ENCODE results near the gene SNRNP200. TPM values are rescaled to one million over a fixed set of nuclear protein-coding genes. Genes with fewer than 3 reads are reported as not detected.
A peak's percentile ranks its signal among the peaks of the same experiment; 100 is the strongest.
"Not testable (repeated sequence)": the region's sequence is repeated elsewhere in the genome, so short reads cannot be mapped to it uniquely, and the experiment has no call there.

The SNRNP200 gene
- total and polyA plus RNA-seq, 3 donors from 2014 or later = 165 to 202 (median 181) TPM

GRCh38 chr2:96259497-96259921 lies 45.8 kb downstream of the SNRNP200 start:
- Histone ChIP-seq H3K27me3 (no peaks in the 10 kb centered on the region), H3K9me3 (no peaks in the 10 kb centered on the region), H3K4me3 (no peak overlapping the region), H3K4me1 (peaks cover 46% of the 10 kb centered on the region), H3K27ac (peak overlapping the region; percentile 47 to 70), H3K36me3 (ENCODE audit: low read depth, missing control alignments) (no peaks in the 10 kb centered on the region)
- intact Hi-C loops (cut with DNase I; ENCODE audit: low total_unique reads) = no loop called here
- TF ChIP-seq CTCF (IDR thresholded peaks at IDR 0.05) (no peak), POLR2A (IDR thresholded peaks at IDR 0.05) (no peak)
- 70 to 81% methylated on average over 4 to 5 of the region's 5 CpGs for WGBS, 2 donors
- DNase-seq = no peak

GRCh38 chr2:96258166-96259022 lies 47.0 kb downstream of the SNRNP200 start:
- Histone ChIP-seq H3K27me3 (no peaks in the 10 kb centered on the region), H3K36me3 (ENCODE audit: low read depth, missing control alignments) (no peaks in the 10 kb centered on the region), H3K4me3 (no peak overlapping the region), H3K4me1 (peaks cover 35% of the 10 kb centered on the region), H3K27ac (peak overlapping the region in 1 of 2 donors; percentile 70), H3K9me3 (no peaks in the 10 kb centered on the region)
- TF ChIP-seq POLR2A (IDR thresholded peaks at IDR 0.05) = no peak
- no peak for TF ChIP-seq CTCF (IDR thresholded peaks at IDR 0.05)
- WGBS, 2 donors = 73 to 82% methylated on average over 4 to 7 of the region's 7 CpGs
- no peak for DNase-seq
- intact Hi-C loops (cut with DNase I; ENCODE audit: low total_unique reads) = no loop called here

GRCh38 chr2:96257744-96258143 lies 47.6 kb downstream of the SNRNP200 start:
- DNase-seq; H3K27ac ChIP-seq; H3K4me3 ChIP-seq; H3K27me3 ChIP-seq; H3K36me3 ChIP-seq (ENCODE audit: low read depth, missing control alignments); intact Hi-C loops (cut with DNase I; ENCODE audit: low total_unique reads); H3K9me3 ChIP-seq: not testable (repeated sequence)
- 69 to 92% methylated on average over 3 of the region's 3 CpGs for whole genome bisulfite sequencing, 2 donors
- peaks cover 35% of the 10 kb centered on the region for H3K4me1 ChIP-seq

GRCh38 chr2:96256611-96257113 lies 48.7 kb downstream of the SNRNP200 start:
- TF ChIP-seq CTCF (IDR thresholded peaks at IDR 0.05) (no peak), POLR2A (IDR thresholded peaks at IDR 0.05) (no peak)
- intact Hi-C loops (cut with DNase I; ENCODE audit: low total_unique reads) = no loop called here
- Histone ChIP-seq H3K4me3 (no peak overlapping the region), H3K27me3 (no peaks in the 10 kb centered on the region), H3K36me3 (ENCODE audit: low read depth, missing control alignments) (no peaks in the 10 kb centered on the region), H3K4me1 (peaks cover 33% of the 10 kb centered on the region), H3K9me3 (no peaks in the 10 kb centered on the region), H3K27ac (no peak overlapping the region)
- WGBS, 2 donors = 61 to 73% methylated on average over 6 of the region's 6 CpGs
- no peak for DNase-seq

- DNase-seq = no peak
- 73 to 81% methylated on average over 11 of the region's 11 CpGs for WGBS, 2 donors
- Histone ChIP-seq H3K27ac (no peak overlapping the region), H3K4me1 (peaks cover 14% of the 10 kb centered on the region), H3K36me3 (ENCODE audit: low read depth, missing control alignments) (no peaks in the 10 kb centered on the region), H3K4me3 (no peak overlapping the region), H3K27me3 (no peaks in the 10 kb centered on the region), H3K9me3 (no peaks in the 10 kb centered on the region)
- intact Hi-C loops (cut with DNase I; ENCODE audit: low total_unique reads) = no loop called here
- TF ChIP-seq CTCF (IDR thresholded peaks at IDR 0.05) (no peak), POLR2A (IDR thresholded peaks at IDR 0.05) (no peak)
These were observed 50.8 kb downstream of the SNRNP200 start for GRCh38 chr2:96254571-96254970.
